Neural cell (in vitro differentiated cells): ENCODE data around the gene CCDC136. TPM values are rescaled to one million over a fixed set of nuclear protein-coding genes. Genes with fewer than 3 reads are reported as not detected.

Experiments used
- H2AFZ ChIP-seq: fragments of 200-600, 300-800 bp; sonication (generic), shearing (Covaris generic); 2 replicates; pipeline ENCODE4 v1.6.0; 2014; ENCODE audit warnings: low read depth, mild to moderate bottlenecking, antibody characterized with exemption, low read length, moderate library complexity
- H3F3A ChIP-seq: fragments of 200-600 bp; shearing (Covaris generic); 2 replicates; pipeline ENCODE4 v1.6.1; 2016; ENCODE audit warnings: mild to moderate bottlenecking, moderate library complexity, mixed read lengths, antibody characterized with exemption, low read length; ENCODE audit not compliant: insufficient read depth, poor library complexity, severe bottlenecking
- H3K27ac ChIP-seq: fragments of 200-600, 300-800 bp; sonication (generic), shearing (Covaris generic); 2 replicates; pipeline ENCODE4 v1.5.1; 2014; ENCODE audit warnings: mild to moderate bottlenecking, low read length, moderate library complexity
- H3K27me3 ChIP-seq: fragments of 300-800, 200-600 bp; sonication (generic), shearing (Covaris generic); 2 replicates; pipeline ENCODE4 v1.6.0; 2014; ENCODE audit warnings: mild to moderate bottlenecking, low read depth, low read length, moderate library complexity; ENCODE audit not compliant: insufficient read depth
- H3K36me3 ChIP-seq: fragments of 300-800, 200-600 bp; sonication (generic), shearing (Covaris generic); 2 replicates; pipeline ENCODE4 v1.5.1; 2014; ENCODE audit warnings: mild to moderate bottlenecking, antibody characterized with exemption, low read length, moderate library complexity; ENCODE audit not compliant: insufficient read depth
- H3K4me2 ChIP-seq: fragments of 300-800, 200-600 bp; sonication (generic), shearing (Covaris generic); 2 replicates; pipeline ENCODE4 v1.6.0; 2014; ENCODE audit warnings: mild to moderate bottlenecking, low read length
- H3K4me3 ChIP-seq: fragments of 300-800, 200-600 bp; sonication (generic), shearing (Covaris generic); 2 replicates; pipeline ENCODE4 v1.5.1; 2014; ENCODE audit warnings: mild to moderate bottlenecking, low read length, moderate library complexity
- H3K79me2 ChIP-seq: fragments of 200-600 bp; shearing (Covaris generic); replicated peaks from 2 replicates; pipeline ENCODE4 v1.6.0; 2014; ENCODE audit warnings: mild to moderate bottlenecking, low read length, moderate library complexity; ENCODE audit not compliant: insufficient read depth
- H3K9ac ChIP-seq: fragments of 300-800, 200-600 bp; sonication (generic), shearing (Covaris generic); 2 replicates; pipeline ENCODE4 v1.6.1; 2016; ENCODE audit warnings: mild to moderate bottlenecking, low read length, mixed read lengths
- H3K9me2 ChIP-seq: fragments of 200-600 bp; shearing (Covaris generic); 2 replicates; pipeline ENCODE4 v1.6.1; 2016; ENCODE audit warnings: mild to moderate bottlenecking, low read length, mixed read lengths; ENCODE audit not compliant: insufficient read depth
- H3K9me3 ChIP-seq: fragments of 200-600, 300-800 bp; sonication (generic), shearing (Covaris generic); 2 replicates; pipeline ENCODE4 v1.6.1; 2016; ENCODE audit warnings: mild to moderate bottlenecking, mixed run types, low read length, moderate library complexity, mixed read lengths
- H4K20me1 ChIP-seq: fragments of 200-600 bp; shearing (Covaris generic); 2 replicates; pipeline ENCODE4 v1.6.1; 2016; ENCODE audit warnings: mild to moderate bottlenecking, mixed run types; ENCODE audit not compliant: insufficient read depth
- EP300 ChIP-seq: fragments of 450-650 bp; conservative IDR thresholded peaks from 2 replicates; pipeline ENCODE4 v1.6.1; 2014; ENCODE audit warnings: antibody characterized with exemption, mild to moderate bottlenecking, moderate library complexity; ENCODE audit not compliant: poor library complexity, severe bottlenecking
- EZH2 ChIP-seq: fragments of 200-600, 300-800 bp; shearing (Covaris generic), sonication (generic); IDR thresholded peaks from 2 replicates; pipeline ENCODE4 v1.6.1; 2014; ENCODE audit warnings: antibody characterized with exemption, low read length, borderline replicate concordance, mild to moderate bottlenecking; ENCODE audit not compliant: insufficient read depth, poor library complexity, severe bottlenecking
- MXI1 ChIP-seq: fragments of 450-650 bp; conservative IDR thresholded peaks from 2 replicates; pipeline ENCODE4 v1.6.1; 2014; ENCODE audit warnings: antibody characterized with exemption, mild to moderate bottlenecking; ENCODE audit not compliant: poor library complexity, severe bottlenecking
- POLR2AphosphoS5 ChIP-seq: IDR thresholded peaks from 2 replicates; pipeline ENCODE4 v1.6.1; 2012
- RAD21 ChIP-seq: fragments of 450-650 bp; conservative IDR thresholded peaks from 2 replicates; pipeline ENCODE4 v1.6.1; 2014; ENCODE audit warnings: antibody characterized with exemption, mild to moderate bottlenecking, moderate library complexity
- REST ChIP-seq: IDR thresholded peaks from 2 replicates; pipeline ENCODE4 v1.6.1; 2012; ENCODE audit warnings: borderline replicate concordance
- SMC3 ChIP-seq: fragments of 450-650 bp; conservative IDR thresholded peaks from 2 replicates; pipeline ENCODE4 v1.6.1; 2014; ENCODE audit warnings: antibody characterized with exemption, mild to moderate bottlenecking, moderate library complexity; ENCODE audit not compliant: poor library complexity
- TAF1 ChIP-seq: IDR thresholded peaks from 2 replicates; pipeline ENCODE4 v1.6.1; 2012; ENCODE audit warnings: low read depth
- polyA plus RNA-seq: library from polyadenylated mRNA; depleted of rRNA; stranded (reverse); fragments of >200 nt; gene quantifications from 2 replicates; pipeline ENCODE4 v1.2.3, GENCODE V29; 2014
- TF ChIP-seq, protein P1 (sequence below): fragments of 450-650 bp; IDR thresholded peaks from 2 replicates; pipeline ENCODE4 v1.5.1; 2014; ENCODE audit warnings: antibody characterized with exemption, mild to moderate bottlenecking, moderate library complexity; ENCODE audit not compliant: poor library complexity, severe bottlenecking

Gene CCDC136
- polyA plus RNA-seq, 1 donor from 2014 or later: 42.5 TPM

GRCh38 chr7:128852537-128853254 lies 60.9 kb downstream of the CCDC136 start:
- Histone ChIP-seq H3K36me3 (no peaks in the 10 kb centered on the region), H3K27ac (no peak overlapping the region), H3K9me2 (no peaks in the 10 kb centered on the region), H4K20me1 (no peaks in the 10 kb centered on the region), H3K9me3 (no peaks in the 10 kb centered on the region), H3K79me2 (no peaks in the 10 kb centered on the region), H2AFZ (no peak overlapping the region), H3K4me3 (no peak overlapping the region), H3K4me2 (no peak overlapping the region), H3F3A (no peaks in the 10 kb centered on the region), H3K27me3 (no peaks in the 10 kb centered on the region), H3K9ac (no peak overlapping the region)
- no peak for TF ChIP-seq EP300
- no peak for TF ChIP-seq EZH2
- TF ChIP-seq SMC3: no peak
- TF ChIP-seq REST: no peak
- no peak for TF ChIP-seq TAF1
- TF ChIP-seq MXI1: no peak
- no peak for TF ChIP-seq RAD21
- TF ChIP-seq, protein P1, sequence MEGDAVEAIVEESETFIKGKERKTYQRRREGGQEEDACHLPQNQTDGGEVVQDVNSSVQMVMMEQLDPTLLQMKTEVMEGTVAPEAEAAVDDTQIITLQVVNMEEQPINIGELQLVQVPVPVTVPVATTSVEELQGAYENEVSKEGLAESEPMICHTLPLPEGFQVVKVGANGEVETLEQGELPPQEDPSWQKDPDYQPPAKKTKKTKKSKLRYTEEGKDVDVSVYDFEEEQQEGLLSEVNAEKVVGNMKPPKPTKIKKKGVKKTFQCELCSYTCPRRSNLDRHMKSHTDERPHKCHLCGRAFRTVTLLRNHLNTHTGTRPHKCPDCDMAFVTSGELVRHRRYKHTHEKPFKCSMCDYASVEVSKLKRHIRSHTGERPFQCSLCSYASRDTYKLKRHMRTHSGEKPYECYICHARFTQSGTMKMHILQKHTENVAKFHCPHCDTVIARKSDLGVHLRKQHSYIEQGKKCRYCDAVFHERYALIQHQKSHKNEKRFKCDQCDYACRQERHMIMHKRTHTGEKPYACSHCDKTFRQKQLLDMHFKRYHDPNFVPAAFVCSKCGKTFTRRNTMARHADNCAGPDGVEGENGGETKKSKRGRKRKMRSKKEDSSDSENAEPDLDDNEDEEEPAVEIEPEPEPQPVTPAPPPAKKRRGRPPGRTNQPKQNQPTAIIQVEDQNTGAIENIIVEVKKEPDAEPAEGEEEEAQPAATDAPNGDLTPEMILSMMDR: no peak
- no peak for TF ChIP-seq POLR2AphosphoS5

DNA sequence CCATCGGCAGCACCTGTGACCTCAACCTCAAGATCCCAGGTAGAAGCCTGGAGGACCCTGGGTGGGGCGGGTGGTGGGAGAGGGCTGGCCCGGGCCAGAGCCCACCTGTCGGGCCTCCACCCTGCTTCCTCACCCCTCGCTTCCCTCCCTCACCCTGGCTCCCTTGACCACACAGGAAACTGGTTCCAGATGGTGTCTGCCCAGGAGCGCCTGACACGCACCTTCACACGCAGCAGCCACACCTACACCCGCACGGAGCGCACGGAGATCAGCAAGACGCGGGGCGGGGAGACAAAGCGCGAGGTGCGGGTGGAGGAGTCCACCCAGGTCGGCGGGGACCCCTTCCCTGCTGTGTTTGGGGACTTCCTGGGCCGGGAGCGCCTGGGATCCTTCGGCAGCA lies 62.0 kb downstream of the CCDC136 start:
- no peaks in the 10 kb centered on the region for H3K9me2 ChIP-seq
- no peaks in the 10 kb centered on the region for H4K20me1 ChIP-seq
- no peak overlapping the region for H3K4me2 ChIP-seq
- no peaks in the 10 kb centered on the region for H3K9me3 ChIP-seq
- H3K27me3 ChIP-seq: no peaks in the 10 kb centered on the region
- no peak overlapping the region for H2AFZ ChIP-seq
- no peak overlapping the region for H3K4me3 ChIP-seq
- no peaks in the 10 kb centered on the region for H3F3A ChIP-seq
- no peak overlapping the region for H3K9ac ChIP-seq
- no peak overlapping the region for H3K27ac ChIP-seq
- TF ChIP-seq POLR2AphosphoS5: no peak
- no peak for TF ChIP-seq EP300
- TF ChIP-seq, protein P1: no peak
- TF ChIP-seq TAF1: no peak
- TF ChIP-seq SMC3: no peak
- TF ChIP-seq MXI1: no peak
- no peak for TF ChIP-seq RAD21
- no peak for TF ChIP-seq EZH2
- no peak for TF ChIP-seq REST
- no peaks in the 10 kb centered on the region for H3K79me2 ChIP-seq
- H3K36me3 ChIP-seq: no peaks in the 10 kb centered on the region
